Measurements from ENCODE around the gene TSHZ1. TPM values are rescaled to one million over a fixed set of nuclear protein-coding genes. Genes with fewer than 3 reads are reported as not detected.
"Not testable (repeated sequence)": the region's sequence is repeated elsewhere in the genome, so short reads cannot be mapped to it uniquely, and the experiment has no call there.

Gene TSHZ1
- total RNA-seq, 4 donors from 2014 or later: 22.3 to 41.7 (median 33.8) TPM

- Histone ChIP-seq H3K4me3 (no peak overlapping the region), H3K4me1 (peaks cover 0 to 9% (median 0%) of the 10 kb centered on the region in 3 donors), H3K27ac (no peak overlapping the region), H3K36me3 (no peaks in the 10 kb centered on the region), H3K27me3 (no peaks in the 10 kb centered on the region), H3K9me3 (peaks cover 0 to 7% (median 0%) of the 10 kb centered on the region in 3 donors)
- ATAC-seq: no peak
- WGBS, 2 donors (ENCODE audit: low coverage in 1 of 2): 88 to 97% methylated on average over 1 to 6 of the region's 6 CpGs
- TF ChIP-seq CTCF (IDR thresholded peaks at IDR 0.05) (no peak), POLR2A (IDR thresholded peaks at IDR 0.05) (no peak), POLR2AphosphoS5 (IDR thresholded peaks at IDR 0.05) (no peak), EP300 (IDR thresholded peaks at IDR 0.05) (no peak)
Measured at GRCh38 chr18:75321431-75321830, 110.8 kb downstream of the TSHZ1 start.

GRCh38 chr18:75322206-75322605 is 111.6 kb downstream of the TSHZ1 start:
- H3K27ac ChIP-seq: no peak overlapping the region
- H3K4me3 ChIP-seq: no peak overlapping the region
- no peak for ATAC-seq
- WGBS, 2 donors (ENCODE audit: low coverage in 1 of 2): 86 to 100% methylated on average over 1 to 4 of the region's 11 CpGs
- peaks cover 0 to 8% (median 0%) of the 10 kb centered on the region in 3 donors for H3K9me3 ChIP-seq
- no peaks in the 10 kb centered on the region for H3K27me3 ChIP-seq
- no peaks in the 10 kb centered on the region for H3K36me3 ChIP-seq
- TF ChIP-seq CTCF (IDR thresholded peaks at IDR 0.05) (no peak), EP300 (IDR thresholded peaks at IDR 0.05) (no peak), POLR2AphosphoS5 (IDR thresholded peaks at IDR 0.05) (no peak), POLR2A (IDR thresholded peaks at IDR 0.05) (no peak)
- H3K4me1 ChIP-seq: peaks cover 0 to 9% (median 0%) of the 10 kb centered on the region in 3 donors

GRCh38 chr18:75323821-75324585 is 113.4 kb downstream of the TSHZ1 start:
- H3K27me3 ChIP-seq: no peaks in the 10 kb centered on the region
- no peak overlapping the region for H3K4me3 ChIP-seq
- TF ChIP-seq EP300 (IDR thresholded peaks at IDR 0.05) (no peak), POLR2AphosphoS5 (IDR thresholded peaks at IDR 0.05) (no peak), CTCF (IDR thresholded peaks at IDR 0.05) (no peak), POLR2A (IDR thresholded peaks at IDR 0.05) (no peak)
- H3K4me1 ChIP-seq: peaks cover 0 to 9% (median 0%) of the 10 kb centered on the region in 3 donors
- 29 to 42% methylated on average over 8 of the region's 8 CpGs for WGBS, 2 donors (ENCODE audit: low coverage in 1 of 2)
- H3K36me3 ChIP-seq: no peaks in the 10 kb centered on the region
- H3K9me3 ChIP-seq: peaks cover 0 to 16% (median 0%) of the 10 kb centered on the region in 3 donors
- no peak for ATAC-seq
- H3K27ac ChIP-seq: no peak overlapping the region

DNA sequence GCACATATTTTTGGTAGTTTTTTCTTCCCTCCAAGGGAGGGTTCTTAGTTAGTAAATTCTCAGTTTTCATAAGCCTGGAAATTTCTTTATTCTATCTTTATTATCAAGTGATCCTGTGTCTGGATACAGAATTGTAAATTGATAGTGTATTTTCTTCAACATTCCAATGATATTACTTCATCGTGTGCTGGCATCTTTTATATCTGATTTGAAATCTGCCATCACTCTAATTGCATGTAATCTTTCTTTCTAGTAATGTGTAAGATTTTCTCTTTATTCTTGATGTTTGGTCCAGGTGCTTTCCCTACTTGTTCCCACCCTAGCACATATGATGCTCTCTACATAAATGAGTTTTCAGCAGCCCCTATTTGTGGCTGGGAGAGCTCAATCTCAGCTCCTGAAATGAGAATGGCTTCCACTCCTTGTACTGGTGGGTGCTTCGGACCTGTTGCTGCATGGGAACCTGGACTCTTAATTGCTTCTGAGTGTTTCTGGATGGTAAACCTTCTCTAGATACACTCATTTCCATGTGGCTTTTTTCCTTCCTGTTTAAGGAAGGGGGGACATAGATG is 114.2 kb downstream of the TSHZ1 start:
- 83% methylated on average over 2 of the region's 2 CpGs for WGBS, 2 donors (ENCODE audit: low coverage in 1 of 2)
- ATAC-seq: no peak
- Histone ChIP-seq H3K4me3 (no peak overlapping the region), H3K4me1 (peaks cover 0 to 9% (median 0%) of the 10 kb centered on the region in 3 donors), H3K27ac (no peak overlapping the region), H3K36me3 (no peaks in the 10 kb centered on the region), H3K27me3 (no peaks in the 10 kb centered on the region), H3K9me3 (peaks cover 0 to 16% (median 0%) of the 10 kb centered on the region in 3 donors)
- TF ChIP-seq POLR2AphosphoS5 (IDR thresholded peaks at IDR 0.05) (no peak), EP300 (IDR thresholded peaks at IDR 0.05) (no peak), CTCF (IDR thresholded peaks at IDR 0.05) (no peak), POLR2A (IDR thresholded peaks at IDR 0.05) (no peak)

GRCh38 chr18:75329753-75330152 is 119.2 kb downstream of the TSHZ1 start:
- WGBS, 2 donors (ENCODE audit: low coverage in 1 of 2): 94 to 100% methylated on average over 2 of the region's 2 CpGs
- not testable (repeated sequence) for H3K27ac ChIP-seq, H3K36me3 ChIP-seq, H3K4me3 ChIP-seq, ATAC-seq, H3K27me3 ChIP-seq, H3K4me1 ChIP-seq
- H3K9me3 ChIP-seq: peaks cover 0 to 16% (median 0%) of the 10 kb centered on the region in 3 donors

Measured in gastroesophageal sphincter (tissue), 4 donors.